Measurements from ENCODE around the gene SYNE2.

- TF ChIP-seq, protein P1, sequence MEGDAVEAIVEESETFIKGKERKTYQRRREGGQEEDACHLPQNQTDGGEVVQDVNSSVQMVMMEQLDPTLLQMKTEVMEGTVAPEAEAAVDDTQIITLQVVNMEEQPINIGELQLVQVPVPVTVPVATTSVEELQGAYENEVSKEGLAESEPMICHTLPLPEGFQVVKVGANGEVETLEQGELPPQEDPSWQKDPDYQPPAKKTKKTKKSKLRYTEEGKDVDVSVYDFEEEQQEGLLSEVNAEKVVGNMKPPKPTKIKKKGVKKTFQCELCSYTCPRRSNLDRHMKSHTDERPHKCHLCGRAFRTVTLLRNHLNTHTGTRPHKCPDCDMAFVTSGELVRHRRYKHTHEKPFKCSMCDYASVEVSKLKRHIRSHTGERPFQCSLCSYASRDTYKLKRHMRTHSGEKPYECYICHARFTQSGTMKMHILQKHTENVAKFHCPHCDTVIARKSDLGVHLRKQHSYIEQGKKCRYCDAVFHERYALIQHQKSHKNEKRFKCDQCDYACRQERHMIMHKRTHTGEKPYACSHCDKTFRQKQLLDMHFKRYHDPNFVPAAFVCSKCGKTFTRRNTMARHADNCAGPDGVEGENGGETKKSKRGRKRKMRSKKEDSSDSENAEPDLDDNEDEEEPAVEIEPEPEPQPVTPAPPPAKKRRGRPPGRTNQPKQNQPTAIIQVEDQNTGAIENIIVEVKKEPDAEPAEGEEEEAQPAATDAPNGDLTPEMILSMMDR (IDR thresholded peaks at IDR 0.05; ENCODE audit: low read depth, low read length, poor library complexity, severe bottlenecking), result no peak
- no peak for TF ChIP-seq EZH2phosphoT487 (IDR thresholded peaks at IDR 0.05; ENCODE audit: borderline replicate concordance, low read length)
These were observed 208.9 kb downstream of the SYNE2 start for GRCh38 chr14:64061706-64062105.
